ENCODE results near the gene CAPN10.
"Not testable (repeated sequence)": the region's sequence is repeated elsewhere in the genome, so short reads cannot be mapped to it uniquely, and the experiment has no call there.

Gene CAPN10

DNA sequence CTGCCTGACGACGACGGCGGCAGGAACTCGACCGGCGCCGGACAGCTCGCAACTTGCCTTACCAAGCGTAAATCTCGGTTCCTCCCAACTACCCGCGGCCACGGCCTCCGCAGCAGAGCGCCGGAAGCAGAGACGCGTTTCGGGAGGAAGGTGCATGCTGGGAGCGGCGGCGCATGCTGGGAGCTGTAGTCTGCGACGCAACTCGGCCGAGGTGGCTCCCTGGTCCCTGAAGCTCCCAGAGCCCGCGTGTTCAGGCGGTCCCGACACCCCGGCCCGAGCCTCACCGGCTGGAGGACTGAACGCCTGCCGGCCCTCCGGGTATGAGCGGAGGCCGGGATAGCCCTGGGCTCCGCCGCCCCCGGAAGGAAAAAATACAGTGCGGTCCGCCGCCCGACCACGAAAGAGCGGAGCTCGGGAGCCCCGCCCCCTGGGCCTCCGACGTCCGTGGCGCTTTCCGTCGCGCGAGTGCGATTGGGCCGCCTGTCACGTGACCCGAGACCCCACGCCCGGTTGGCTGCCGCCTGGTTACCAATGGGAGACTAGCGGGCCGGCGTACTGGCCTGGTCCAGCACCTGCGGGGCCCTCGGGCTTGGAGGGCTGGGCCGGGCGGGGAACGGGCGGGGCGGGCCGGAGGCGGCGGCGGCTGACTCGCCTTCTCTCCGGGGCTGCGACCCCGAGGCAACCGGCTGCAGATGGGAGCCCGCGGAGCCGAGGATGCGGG, at the start of gene CAPN10:
CAPN10 (plus strand) TSS at position 537 of the 721 bp plus-strand sequence; CDS start at position 715, 178 bp downstream.
- peak; percentile 94 for DNase-seq

DNA sequence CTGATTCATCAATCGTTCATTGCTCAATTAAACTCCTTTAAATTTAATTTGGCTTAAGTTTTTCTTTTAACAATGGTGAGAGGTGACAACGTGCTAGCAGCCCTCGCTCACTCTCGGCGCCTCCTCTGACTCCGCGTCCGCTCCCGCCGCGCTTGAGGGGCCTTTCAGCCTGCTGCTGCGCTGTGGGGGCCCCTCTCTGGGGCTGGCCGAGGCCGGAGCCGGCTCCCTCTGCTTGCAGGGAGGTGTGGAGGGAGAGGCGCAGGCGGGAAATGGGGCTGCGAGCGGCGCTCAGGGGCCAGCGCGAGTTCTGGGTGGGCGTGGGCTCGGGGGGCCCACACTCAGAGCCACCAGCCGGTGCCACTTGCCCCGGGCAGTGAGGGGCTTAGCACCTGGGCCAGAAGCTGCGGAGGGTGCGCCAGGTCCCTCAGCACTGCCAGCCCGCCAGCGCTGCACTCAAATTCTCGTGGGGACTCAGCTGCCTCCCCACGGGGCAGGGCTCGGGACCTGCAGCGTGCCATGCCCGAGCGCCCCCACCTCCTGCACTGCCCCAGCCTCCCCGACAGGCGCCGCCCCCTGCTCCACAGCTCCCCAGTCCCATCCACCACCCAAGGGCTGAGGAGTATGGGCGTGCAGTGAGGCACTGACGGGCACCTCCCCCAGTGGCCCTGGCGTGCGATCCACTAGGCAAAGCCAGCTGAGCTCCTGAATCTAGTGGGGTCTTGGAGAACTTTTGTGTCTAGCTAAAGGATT, 48.3 kb upstream of the CAPN10 start:
- no peak for DNase-seq

DNA sequence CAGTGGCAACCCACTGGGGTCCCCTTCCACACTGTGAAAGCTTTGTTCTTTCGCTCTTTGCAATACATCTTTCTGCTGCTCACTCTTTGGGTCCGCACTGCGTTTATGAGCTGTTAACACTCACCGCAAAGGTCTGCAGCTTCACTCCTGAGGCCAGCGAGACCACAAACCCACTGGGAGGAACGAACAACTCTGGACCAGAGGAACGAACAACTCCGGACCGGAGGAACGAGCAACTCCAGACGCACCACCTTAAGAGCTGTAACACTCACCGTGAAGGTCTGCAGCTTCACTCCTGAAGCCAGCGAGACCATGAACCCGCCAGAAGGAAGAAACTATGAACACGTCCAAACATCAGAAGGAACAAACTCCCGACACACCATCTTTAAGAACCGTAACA, 47.4 kb upstream of the CAPN10 start:
- DNase-seq = not testable (repeated sequence)

GRCh38 chr2:240539906-240540305, 46.6 kb upstream of the CAPN10 start:
- no peak for DNase-seq

- DNase-seq = no peak
Measured at GRCh38 chr2:240551288-240551687, 35.2 kb upstream of the CAPN10 start.

DNA sequence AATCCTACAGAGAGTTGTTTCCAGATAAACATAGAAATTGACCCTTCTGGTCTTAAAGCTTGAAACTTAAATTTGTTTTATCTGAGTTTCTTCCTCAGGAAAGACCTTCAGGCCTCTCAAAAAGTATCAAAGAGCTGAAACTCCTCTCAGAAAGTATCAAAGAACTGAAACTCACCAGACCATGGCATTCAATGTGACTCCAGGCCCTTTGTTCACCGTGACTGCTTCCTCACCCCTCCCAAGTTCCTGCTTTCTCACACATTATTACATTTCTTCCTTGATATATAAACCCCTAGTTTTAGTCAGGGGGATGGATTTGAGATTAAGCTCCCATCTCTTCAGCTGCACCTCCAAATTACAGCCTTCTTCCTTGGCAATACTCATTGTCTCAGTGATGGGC, 34.7 kb upstream of the CAPN10 start:
- DNase-seq = no peak

- DNase-seq = no peak
Measured at GRCh38 chr2:240553956-240554480, 32.5 kb upstream of the CAPN10 start.

DNA sequence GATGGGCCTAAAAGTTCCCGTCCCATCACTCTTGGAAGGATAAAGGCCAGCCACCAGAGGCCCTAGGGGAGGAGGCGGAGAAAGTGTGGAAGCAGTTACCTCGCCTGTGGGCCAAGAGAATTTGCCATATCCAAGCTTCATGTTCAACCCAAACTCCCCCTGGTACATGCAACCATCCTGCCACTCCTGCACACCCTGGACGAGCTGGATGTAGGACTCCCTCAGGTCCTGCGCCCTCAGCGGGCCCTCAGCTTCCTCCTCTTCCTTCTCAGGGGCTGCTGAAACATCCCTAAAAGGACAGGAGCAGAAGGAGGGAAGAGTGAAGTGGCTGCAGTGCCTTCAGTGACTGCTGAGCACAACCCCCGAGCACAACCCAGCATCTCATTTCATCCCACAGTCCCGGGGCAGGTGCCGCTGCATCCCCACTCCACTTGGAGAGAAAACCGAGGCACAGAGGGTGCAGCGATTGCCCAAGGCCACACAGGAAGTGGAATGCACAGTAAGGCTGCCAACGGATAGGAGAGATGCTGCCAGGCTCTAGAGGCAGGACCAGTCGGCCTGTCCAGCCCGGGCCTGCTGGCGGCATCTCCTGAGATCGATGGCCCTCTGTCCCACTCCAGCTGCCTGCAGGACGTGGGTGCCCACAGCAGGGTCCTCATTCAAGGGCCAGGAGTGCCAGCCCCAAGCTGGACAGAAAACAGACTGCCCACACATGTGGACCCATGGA, 31.6 kb upstream of the CAPN10 start:
- no peak for DNase-seq

GRCh38 chr2:240555541-240556250, 30.8 kb upstream of the CAPN10 start:
- no peak for DNase-seq

GRCh38 chr2:240556553-240557100, 29.9 kb upstream of the CAPN10 start:
- no peak for DNase-seq

- no peak for DNase-seq
Measured at GRCh38 chr2:240557101-240557751, 29.3 kb upstream of the CAPN10 start.

DNA sequence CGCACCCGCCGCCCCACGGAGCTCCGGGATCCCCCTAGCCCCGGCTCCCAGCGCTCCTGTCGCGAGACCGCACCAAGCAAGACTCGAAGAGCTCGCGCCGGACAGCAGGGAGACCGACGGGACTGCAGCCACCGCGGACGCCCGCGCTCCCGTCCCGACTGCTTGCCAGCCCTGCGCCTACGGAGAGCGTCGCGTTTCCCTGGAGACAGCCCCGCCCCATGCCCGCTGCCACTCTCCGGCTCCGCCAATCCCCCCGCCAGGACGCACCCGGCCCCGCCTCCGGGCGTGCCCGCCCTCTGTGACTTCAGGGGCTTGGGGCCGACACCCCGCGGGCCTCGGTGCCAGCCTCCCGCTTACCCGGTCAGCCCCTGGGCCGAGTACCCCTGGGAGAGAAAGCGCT, 28.7 kb upstream of the CAPN10 start, which contains the start of gene ANKMY1:
ANKMY1 (minus strand) TSS at position 181 of the 400 bp plus-strand sequence. CDS start 653 bp downstream, outside the sequence.
- DNase-seq = no peak

DNA sequence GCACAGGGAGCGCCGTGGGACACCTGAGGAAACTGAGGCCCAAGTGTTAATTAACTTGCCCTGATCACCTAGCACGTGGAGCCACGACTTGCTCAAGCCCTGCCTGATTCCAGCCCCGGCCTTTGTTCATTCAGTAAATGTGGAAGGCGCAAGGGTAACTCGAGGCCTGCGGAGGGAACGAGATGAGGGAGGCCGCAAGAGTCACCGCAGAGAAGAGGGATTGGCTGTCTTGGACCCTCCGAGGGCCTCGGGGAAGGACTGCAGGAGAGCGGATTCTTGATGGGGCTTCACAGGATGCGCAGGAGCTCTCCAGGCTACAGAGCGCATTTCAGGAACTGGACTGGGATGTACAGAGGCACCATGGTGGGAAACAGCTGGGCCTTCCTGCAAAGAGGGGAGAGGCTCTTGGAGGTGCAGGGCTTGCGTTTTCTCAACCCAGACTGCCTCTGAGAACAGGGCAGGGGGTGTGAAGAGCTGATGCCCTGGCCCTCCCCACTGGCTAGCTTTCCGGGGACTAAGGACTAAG, 28.2 kb upstream of the CAPN10 start:
- DNase-seq = no peak

DNA sequence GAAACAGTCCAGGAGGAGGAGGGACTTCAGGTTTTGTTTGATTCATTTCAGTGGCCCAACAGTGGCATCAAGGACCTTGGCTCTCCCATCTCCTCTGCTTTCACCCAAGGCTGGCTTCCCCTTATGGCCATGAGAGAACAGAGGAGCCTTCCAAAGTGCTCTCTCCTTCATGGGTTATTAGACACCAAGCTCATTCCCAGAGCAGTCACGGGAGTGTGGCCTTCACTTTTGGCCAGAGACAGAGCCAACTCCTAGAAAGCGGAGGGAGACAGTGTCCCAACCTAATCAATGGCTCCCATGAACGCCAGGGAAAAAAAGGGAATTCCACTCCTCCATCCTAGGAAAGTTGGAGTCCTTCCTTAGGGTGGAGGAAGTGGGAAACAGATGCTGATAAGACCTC, 27.2 kb upstream of the CAPN10 start:
- no peak for DNase-seq

- peak; percentile 85 for DNase-seq
Measured at GRCh38 chr2:240560084-240560479, 26.5 kb upstream of the CAPN10 start, which contains the start of gene DUSP28. DUSP28 (plus strand) TSS chr2:240560357; CDS start chr2:240560685, 328 bp downstream.

GRCh38 chr2:240560480-240561324, 25.8 kb upstream of the CAPN10 start:
- peak; percentile 94 for DNase-seq

GRCh38 chr2:240561325-240561971, 25.1 kb upstream of the CAPN10 start:
- DNase-seq = no peak

GRCh38 chr2:240563231-240563630, 23.3 kb upstream of the CAPN10 start:
- not testable (repeated sequence) for DNase-seq

GRCh38 chr2:240563951-240564560, 22.5 kb upstream of the CAPN10 start:
- no peak for DNase-seq

Data from NCI-H774 (cell line).